UCSD-AML1 (cell line): ENCODE data around the gene ARNT2.

Source experiments
- DNase-seq: peaks from one replicate; lab custom pipeline; 2025; ENCODE audit not compliant: unreplicated experiment; lab: John Stamatoyannopoulos, UW

ARNT2 gene

DNA sequence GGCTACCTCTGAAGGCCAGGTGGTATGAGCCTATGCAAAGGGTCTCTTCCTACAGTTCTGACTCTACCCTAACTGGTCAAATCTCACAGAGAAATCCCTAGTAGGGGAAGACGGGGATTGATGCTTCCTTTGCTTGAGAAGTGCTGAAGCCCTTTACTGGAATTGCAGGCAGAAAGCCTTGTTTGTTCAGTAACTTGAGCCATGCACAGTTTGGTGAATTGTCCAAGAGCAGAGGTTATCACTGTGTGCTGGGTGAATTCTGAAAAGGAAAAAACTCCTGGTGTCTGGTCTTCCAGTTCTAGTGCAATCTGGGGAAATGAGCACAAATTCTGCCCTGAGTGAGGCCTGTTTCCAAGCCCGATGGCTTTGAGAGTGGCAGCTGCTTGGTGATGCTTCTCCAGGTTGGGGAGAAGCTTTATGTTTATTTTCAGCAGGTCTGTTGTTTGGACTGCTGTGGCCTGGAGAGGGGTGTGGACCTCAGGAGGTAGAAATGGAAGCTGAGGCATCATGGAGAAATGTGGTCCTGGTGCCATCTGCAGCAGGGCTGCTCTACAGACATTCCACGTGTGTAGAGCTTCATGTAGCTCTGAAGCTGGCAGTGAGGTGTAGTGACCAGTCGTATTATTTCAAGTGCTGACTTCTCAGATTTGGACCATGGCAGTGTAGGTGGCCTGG is 60.9 kb downstream of the ARNT2 start:
- DNase-seq, result no peak

DNA sequence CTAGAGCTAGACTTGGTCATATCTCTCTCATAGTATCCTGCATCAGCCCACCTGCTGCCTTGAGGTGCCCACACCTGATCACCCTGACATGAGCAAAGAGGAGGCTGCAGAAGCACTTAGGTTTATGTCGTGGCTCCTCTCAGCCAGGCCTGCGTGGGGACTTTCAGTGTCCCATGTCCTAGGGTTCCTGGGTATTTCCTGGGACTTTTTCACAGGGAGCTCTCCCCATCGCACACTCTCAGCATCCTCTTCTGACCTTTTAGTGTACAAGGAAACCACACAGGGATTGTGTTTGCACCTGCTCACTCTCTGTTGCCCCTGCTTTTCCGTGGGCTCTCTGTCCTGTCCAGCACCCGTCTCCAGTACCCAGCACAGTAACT is 61.4 kb downstream of the ARNT2 start:
- DNase-seq, result no peak

DNA sequence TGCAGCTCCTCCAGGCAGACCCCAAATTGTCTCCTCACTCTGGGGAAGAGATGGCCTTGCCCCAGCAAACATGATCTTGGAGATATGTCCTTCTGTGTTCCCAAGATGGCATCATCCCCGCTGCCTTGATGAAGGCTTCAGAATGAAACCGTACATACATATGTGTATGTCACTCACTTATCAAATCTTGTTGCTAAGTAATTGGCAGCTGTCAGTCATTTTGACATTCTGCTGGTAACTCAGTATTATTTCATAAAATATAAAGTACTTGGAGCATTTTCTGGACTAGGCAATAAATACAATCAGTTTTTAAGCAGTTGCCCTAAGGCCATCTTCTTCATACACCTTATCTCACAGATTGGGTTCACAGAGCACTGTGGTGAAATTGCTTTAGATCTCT is 62.4 kb downstream of the ARNT2 start:
- no peak for DNase-seq

DNA sequence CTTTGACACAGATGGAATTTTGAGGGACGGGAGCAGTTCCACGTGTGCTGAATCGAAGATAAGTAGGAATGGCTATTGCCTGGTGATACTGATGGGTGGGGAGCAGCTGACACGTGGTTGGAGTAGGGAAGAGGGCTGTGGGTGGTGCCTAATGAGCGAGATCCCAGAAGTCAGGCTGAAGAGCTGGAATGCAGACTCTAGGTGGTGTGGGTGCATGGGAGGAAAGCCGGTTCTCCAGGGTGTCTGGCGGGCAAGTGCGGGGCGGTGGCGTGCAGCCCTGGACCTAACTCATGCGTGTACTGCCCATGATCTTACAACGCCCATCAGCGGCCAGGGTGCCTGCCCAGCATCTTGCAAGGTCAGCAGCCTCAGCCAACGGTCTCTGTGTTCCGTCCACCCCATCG is 63.1 kb downstream of the ARNT2 start:
- DNase-seq, result no peak

DNA sequence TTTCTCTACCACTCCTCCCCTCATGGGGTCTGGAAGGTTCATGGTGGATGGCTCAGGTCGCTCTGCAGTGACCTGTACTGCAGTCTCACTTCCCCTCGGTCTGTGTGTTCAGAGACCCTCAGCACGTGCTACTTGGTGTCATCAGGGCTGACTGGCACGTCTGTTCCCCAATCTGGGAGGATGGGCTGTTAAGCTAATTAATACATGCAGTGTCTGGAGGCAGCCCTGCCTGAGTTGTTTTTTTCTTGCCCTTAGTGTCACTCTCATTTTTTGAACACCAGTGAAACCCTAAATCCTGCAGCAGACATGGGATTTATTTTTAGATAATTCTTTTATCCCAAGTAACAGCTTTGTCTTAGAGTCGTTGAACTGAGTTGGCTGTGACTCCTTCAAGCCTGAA is 64.6 kb downstream of the ARNT2 start:
- no peak for DNase-seq

DNA sequence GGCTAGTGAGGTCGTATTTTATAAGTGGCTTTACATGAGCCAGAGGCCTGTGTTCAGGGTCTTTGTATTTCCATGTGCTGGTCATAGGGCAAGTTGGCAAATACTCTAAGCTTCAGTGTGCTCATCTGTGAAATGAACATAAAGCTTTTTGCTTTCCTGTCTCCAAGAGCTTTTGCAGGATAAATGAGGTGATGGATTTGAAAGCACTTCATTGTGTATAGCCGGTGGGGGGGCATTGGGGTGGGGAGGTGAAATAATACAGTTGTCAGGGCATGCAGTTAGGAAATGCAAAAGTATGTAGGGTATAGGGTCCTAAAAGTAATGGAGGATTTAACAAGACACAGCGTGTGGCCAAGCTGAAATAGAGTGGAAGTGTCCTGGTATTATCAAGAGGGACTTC is 67.7 kb downstream of the ARNT2 start:
- no peak for DNase-seq

DNA sequence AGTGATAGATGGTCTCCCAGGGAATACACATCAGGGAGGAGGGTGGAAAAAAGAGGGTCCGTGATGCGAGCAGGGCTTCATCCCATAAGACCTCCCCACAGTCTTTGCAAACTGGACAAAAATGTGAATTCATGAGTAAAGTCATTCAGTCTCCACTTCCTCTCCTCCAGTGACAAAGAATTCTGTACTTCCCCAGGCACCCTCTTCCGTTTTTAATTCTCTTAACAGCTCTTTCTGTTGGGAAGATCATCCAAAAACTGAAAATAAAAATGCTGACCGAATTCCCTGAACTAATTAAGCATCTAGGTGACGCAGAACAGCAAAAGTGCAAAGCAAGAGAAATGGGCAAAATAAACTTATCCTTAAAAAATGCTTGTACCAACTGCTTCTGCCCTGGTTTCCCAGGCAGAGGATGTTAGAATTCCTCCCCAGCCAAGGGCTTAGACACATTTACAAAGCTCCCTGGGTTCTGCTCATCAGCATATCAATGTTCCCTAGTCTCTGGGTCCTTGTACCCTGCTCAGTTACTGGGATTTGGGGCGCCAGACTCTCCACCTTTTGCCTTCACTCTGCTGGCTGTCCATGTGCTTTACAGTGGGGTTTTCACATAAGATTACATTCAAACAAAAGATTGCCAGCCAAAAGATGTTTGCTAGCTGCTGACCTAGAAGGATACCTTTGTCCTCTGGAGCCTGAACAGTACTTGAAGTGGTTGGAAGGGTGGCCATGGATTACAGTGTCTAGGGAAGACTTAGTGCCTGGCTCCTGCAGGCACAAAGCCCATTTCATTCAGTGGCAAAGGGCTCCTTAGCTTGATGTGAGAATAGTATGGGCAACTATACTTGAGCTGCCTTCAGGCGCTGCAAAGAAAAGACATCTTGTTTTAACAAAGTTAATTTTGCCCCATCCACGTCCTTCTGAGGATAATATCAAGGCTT is 69.4 kb downstream of the ARNT2 start:
- DNase-seq, result no peak

DNA sequence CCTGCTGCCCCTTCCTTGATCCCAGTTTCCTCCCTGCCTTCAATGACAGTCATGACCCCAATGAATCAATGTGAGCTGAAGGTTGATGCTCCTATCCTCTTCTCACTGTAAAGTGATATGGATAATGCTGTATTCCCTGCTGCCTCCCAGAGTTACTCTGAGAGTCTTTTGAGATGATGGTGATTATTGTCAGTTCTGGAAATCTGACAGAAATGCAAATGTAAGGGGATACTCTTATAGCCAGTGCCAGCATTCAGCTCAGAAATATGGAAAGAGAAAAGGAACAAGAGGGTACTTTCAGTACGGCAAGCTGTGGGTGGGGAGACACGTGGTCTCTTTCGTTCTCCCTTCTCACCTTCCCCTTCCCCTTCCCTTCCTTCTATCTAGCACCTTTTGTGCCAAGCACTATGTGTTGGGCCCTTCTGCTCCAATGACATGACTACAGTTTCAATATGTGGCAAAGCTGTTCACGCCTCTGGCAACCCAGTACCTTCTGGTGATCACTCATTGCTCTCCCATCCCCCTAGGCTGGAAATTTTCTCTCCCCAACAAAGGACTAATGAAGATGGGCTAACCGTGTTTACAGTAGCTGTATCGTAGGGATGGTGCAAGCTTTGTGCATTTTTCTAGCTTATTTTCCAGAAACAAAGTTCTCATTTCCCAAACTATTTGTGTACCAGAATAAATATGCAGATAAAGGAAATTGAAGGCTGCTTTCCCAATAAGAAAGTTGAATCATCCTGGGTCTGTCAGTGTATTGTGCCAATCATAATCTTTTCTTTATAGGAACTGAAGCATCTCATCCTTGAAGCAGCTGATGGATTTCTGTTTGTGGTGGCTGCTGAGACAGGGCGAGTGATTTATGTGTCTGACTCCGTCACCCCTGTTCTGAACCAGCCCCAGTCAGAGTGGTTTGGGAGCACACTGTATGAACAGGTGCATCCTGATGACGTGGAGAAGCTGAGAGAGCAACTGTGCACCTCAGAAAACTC is 70.3 kb downstream of the ARNT2 start:
- DNase-seq, result no peak

DNA sequence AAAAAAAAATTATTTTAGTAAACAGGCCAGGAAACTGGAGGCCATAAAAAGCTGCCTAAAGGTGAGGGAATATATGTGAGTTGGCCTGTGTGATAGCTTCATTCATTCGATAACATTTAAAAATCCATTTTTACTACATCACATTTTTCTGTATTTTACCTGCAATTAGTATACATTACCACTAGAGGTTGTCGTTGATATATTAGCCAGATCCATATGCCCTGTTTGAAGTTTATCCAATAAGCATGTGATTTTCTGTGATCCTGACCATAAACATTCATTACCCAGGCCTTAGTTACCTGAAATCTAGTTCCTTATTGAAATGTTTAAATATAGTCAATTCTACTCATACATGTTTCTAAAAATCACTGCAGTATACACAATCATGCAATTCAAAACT is 71.4 kb downstream of the ARNT2 start:
- no peak for DNase-seq

DNA sequence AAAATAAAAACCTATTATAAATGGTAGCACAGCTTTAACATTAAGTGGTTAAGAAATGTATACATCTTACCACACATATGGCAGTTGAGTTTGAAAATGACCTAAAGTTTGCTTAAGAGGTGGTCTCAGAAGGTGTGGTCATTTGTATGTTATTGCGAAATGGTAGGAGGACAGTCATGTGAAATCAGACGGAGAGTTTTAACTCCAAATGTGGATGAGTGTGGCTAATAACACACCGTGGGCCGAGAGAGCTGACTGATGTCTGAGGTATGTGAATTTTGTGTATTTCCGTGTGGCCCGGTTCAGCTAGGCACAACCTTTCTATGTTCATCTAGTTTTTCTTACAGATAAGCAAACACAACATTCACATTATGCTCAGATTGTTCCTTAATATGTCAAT is 71.9 kb downstream of the ARNT2 start:
- no peak for DNase-seq

DNA sequence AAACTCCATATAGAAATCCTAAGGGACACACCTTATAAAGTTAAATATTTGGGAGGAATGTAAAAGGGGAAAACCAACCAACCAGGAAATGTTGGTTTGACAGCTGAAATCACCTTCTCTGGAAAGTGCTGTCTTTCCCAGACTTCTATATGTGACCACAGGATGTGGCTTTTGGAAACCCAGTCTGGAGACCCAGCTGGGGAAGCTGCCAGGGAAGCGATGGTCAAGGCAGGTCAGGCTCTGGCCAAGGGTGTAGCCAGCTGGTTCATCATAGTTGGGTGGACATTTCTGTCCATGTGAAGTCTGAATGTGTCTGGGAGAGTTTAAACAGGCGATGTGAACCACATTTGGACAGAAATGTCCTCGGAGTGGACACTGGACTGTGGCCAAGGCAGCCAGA is 73.9 kb downstream of the ARNT2 start:
- no peak for DNase-seq

DNA sequence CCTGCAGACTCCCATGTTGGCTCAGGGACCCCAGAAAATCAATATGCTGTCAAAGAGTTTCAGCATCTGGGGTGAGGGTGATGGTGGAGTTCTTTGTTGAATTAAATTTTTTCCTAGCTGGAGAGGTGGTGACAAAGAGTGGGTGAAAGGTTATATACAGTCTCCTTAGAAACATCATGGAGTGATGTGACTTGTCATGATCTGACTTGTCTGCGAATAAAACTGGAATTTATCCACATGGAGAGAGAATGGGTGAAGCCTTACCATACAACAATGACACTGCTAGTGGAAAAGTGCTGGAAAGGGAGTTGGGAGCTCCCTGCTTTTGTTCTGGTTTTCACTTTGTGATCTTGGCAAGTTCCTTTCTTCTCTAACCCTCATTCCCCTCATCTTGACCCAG is 75.0 kb downstream of the ARNT2 start:
- no peak for DNase-seq

DNA sequence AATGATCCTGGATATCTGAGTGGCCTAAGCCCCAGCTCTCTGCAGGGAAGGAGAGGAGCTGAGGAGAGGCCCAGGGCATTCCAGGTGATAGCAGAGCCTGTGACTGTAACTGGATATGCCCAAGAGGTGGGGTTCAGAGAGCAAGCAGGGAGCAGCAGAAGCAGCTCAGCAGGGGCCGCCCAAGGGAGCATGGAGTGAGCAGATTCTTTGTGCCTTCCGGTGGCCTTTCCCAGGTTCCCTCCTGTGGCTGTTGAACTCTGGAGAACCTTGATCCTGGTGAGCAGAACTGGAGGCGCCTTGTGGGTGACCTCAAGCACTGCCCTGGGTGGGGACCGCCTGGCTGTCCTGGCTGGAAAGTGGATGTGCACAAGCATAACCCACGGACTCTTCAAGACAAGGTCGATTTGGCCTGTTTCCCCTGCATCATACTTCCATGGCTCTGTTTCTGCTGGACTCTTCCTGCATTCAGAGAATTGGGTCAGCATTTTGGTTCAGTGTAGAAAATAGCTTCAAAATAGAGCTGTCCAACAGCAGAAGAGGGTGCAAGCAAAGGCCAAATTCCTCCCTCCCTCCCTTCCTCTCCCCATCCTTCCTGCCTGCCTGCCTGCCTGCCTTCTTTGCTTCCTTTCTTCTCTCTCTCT is 76.1 kb downstream of the ARNT2 start:
- no peak for DNase-seq

DNA sequence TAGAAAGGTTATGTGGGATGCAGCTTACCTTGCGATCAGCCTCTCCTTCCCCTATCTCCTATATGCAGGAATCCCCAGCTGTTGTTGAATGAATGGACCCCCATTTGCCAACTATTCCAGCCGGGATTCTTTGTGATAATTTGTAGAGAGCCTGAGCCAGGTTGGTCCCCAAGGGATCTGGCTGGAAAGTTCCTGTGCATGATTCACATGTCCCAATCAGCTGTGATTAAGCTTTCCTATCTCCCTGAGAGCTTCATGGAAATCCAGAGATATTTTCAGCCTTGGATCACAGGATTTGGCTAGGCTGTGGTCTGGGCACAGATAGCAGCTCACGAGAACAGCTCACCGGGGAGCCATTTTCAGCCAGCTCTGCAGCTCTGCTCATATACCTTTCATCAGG is 76.7 kb downstream of the ARNT2 start:
- no peak for DNase-seq

DNA sequence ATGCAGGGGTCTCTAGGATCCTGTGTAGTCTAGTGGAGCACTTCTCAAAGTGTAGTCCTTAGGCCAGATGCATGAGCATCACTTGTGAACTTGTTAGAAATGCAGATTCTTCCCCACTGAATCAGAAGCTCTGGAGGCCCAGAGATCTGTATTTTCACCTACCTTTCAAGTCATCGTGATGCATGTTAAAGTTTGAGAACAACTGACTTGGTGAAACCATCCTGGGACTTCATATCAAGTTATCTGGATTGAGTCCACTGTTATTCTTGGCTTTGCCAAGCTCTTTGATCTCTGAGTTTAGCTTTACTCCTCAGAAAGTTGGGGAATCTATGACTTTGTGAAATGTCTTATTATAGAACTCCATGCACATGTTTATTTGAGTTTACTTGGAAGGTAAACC is 78.5 kb downstream of the ARNT2 start:
- no peak for DNase-seq

DNA sequence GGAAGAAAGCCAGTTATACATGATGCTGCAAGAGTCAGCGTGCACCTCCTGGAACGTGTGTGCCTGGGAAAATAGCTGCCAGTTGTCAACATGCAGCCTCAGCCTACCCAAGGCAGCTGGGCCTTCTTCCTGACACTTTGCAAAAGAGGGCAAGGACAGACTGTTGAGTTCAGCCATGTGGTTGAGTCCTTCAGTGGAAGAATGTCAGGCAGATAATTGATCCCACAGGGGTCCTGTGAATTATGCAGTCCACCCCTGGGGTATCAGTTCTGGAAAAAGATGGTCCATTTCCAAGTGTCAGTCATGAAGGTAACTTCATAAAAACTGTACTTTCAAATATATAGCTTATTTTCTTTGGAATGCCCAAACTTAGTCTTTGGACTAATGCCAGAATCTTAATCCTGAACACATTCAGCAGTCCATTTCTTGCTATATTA is 79.6 kb downstream of the ARNT2 start:
- no peak for DNase-seq

DNA sequence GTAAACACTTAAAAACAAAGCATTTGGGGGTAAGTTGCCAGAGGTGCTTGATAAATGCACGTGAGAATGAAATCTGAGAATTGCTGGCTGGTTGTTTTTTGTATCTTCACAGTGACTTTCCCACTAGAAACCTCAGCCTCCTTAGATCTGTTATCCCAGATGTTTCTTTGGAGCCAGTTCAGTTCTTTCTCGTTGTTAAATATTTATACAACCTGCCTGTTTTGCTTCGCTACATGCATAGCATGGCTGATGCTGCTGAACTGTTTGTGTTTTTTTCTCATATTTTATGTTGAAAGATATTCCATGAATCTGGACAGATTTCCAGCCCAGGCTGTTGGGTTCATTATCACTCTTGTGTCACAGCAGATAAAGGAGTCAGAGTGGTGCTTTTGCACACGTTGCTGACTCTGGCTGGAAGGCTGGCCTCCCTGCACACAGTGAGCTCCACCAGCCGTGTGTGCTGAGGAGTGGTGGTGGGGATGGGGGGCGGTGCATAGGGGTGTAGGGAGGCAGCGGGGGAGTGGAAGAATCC is 80.2 kb downstream of the ARNT2 start:
- DNase-seq, result no peak

DNA sequence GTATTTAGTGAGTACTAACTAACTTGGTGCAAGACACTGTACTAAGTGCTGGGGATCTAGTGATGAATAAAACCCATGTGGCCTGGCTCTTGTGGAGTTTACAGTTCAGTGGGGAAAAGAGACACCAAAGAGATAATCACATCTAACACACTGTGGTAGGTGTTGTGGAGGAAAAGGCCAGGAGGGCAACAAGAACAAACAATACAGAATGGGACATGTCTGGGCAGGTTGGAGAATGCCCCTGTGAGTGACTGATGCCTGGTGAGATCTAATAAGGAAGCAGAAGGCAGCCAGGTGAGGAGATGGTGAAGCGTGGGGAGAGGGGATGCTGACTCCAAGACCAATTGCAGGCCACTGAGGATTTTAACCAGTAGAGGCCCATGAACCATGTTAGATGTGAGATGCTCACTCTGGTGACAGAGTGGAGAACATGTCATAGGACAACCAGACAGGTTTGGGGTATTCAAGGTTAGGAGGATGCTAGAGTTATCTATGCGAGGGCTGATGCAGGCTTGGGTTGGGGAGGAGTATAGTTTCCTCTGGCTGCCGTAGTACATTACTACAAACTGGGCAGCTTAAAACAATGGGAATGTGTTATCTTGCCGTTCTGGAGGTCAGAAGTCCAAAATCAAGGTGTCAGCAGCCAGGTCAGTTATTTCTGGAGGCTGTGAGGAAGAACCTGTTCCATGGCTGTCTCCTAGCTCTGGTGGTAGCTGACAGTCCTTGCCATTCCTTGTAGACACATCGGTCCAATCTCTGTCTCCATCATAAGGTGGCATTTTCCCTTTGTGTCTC is 81.4 kb downstream of the ARNT2 start:
- no peak for DNase-seq

DNA sequence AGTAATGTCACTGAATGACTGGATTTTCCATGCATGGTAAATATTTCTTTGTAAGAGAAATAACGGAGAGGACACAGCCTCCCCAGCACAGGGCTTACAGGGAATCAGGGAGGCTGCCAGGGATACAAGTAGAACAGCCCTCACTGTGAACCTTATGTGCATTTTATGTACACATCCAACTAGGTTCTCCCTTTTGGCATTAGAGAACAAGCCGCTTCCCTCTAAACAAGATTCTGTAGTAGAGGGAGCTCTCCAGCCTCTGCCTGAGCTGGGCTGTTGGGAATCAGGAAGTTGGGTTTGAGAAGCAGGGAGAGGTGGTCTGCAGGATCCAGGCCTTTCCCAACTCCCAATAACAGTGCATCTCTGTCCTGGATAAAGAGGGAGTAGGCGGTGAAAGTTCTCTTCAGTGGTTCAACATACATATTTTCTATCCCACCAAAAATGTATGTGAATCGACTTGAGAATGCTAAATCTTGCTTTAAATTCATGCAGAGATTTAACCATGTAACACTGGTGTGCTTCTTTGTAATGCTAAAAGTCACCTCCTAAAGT is 83.7 kb downstream of the ARNT2 start:
- no peak for DNase-seq
